GM15510 (cell line): ENCODE data around the gene SYP.

ENCODE experiments used
- POLR2A ChIP-seq: IDR thresholded peaks from 3 replicates; pipeline ENCODE4 v1.6.1; 2011; ENCODE audit warnings: borderline replicate concordance; ENCODE audit not compliant: insufficient read length; ENCODE audit errors: extremely low read depth

SYP gene

DNA sequence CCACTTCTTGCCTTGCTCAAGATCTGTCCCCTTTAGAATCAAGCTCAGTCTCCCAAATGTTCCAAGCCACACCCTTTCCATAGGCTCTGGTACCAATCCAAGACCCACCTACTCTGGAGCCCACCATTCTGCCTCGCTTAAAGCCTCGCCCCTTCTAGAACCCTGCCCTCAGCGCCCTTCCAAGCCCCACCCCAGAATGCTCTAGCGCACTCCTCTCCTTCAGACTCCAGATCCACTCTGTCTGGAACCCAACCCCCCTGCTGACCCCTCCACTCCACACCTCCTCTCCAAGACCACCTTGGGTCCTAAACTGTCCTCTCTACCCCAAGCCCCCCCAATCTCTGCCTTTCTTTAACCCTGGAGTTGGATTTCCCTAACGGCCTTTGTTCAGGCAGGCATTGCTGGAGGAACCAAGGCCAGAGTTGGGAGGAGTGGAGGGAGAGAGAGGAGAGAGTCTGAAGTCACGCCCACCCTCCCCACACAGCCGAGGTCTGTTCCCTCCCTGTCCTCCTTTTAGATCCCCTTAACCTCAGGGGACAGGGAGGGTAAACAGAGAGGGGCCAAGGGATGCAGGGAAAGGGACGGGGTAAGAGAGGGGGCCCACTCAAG lies 11.4 kb downstream of the SYP start:
- no peak for TF ChIP-seq POLR2A

DNA sequence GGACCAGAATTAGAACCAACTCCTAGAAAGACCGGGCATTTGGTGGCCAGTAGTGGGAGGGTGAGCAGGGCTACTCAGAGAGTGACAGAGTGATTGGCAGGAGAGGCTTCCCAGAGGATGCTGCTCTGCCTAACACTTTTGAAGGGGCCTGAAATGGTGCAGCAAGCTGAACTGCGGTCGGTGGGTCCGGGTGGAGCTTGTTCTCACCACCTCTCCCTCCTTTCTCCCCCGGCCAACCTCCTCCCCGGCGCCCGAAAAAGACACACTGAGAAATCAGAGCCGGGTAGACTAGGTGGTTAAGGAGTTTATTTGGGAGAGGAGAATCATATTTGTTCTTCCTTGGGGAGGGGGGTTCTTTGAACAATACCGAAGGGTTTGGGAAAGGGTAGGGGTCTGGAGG lies 12.5 kb downstream of the SYP start:
- no peak for TF ChIP-seq POLR2A

DNA sequence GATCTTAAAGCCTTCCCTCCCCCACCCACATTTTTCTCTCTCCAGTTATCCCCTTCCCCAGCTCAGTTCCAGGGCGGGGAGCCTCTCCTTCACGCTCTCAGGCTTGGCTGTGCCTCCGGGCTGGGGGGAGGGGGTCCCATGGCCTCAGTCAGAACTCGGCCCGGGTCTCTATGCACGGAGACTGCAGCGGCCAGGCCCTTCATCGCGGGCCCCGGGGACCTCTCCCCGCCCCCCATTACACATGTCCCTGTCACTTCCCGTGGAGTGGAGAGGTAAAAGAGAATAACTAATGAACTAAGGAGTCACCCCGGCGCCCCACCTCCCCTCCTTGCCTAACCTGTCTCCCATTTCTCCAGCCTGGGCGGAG lies 13.0 kb downstream of the SYP start:
- TF ChIP-seq POLR2A, result no peak

DNA sequence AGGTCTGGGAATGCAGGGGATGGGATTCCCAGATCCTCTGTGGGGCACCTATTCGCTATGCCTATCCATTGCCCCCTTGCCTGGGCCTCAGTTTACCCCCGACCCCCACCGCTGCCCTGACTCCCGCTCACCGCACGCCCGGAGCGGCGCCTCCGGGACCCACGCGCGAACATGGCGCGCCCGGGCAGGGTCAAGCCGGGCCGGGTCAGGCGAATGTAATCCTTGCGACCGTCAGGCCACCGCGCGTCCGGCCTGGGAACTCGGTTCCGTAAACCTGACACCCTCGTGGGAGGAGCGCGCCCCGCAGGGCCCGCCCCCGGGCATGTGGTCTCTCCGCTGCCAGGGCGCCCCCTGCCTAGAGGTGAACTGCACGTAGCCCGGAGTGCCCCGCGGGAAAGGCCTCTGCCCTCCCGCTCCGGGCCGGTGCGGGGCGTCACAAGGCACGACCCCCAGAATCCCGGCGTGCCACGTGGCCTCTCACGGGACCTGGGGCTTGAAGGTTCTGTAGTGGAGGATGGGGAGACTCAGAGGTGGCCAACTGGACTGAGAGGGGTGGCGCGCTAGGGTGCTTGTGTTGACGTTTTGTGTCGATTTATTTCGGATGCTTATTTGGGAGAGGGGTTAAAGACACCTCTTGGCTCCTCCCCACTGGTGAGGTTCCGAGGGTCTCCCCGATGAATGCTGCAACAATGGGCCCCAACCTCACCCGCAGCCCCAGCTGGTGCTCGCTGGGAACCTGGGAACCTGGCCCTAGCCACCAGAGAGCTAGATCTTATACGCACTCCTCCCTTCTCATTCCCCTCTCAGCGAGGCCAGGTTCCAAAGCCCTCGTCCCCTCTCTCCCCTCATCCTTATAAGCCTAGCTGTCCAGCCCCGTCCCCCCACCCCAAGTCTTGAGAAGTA lies 13.6 kb downstream of the SYP start, which contains the start of gene PRICKLE3:
Gene PRICKLE3 (minus strand): TSS at position 249 of the 903 bp plus-strand sequence. CDS start 76 bp downstream, at position 173.
- peak; percentile 78 for TF ChIP-seq POLR2A

DNA sequence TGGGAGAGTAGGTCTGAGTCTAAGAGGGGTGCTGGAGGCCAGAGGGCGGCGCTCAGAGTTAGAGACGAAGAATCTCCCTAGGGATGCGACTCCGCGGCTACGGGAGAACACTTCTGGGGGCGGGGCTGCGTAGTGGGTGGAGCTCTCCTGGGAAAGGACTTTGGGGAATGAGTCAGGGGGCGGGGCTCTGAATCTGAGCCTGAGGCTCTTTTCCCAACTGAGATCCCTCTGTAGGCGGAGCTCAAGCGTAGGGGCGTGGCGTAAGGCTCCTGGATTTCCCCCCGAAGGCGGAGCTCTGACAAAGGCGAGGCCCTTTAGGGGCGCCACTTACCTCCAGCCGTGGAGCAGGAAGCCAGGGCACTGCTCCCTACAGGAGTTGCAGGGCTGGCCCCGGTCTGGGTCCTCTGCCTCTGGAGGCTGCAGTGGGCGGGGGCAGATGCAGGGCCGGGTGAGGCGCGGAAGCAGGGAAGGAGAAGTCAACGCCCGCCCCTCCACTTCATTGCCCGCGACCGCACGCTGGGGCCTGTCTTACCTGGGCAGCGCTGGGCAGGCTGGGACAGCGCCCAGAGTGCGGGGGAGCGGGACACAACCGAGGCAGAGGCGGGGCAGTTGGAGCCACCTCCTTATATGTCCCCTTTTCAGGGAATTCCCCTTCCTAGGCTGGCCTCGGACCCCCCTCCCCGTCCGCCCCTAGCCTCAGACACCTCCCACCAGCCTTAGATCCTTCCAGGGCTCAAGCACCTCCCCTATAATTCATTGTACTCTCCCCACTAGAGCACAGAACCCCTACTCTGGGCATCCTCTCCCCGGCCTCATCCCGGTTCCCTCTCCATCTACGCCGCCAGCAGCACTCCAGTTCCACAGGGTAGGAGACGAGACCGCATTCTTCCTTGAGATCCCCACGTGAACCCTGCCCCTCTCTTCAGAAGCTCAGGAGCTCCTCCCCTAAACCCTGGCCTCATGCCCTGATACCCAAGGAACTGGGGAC lies 15.4 kb downstream of the SYP start:
- peak; percentile 25 for TF ChIP-seq POLR2A

DNA sequence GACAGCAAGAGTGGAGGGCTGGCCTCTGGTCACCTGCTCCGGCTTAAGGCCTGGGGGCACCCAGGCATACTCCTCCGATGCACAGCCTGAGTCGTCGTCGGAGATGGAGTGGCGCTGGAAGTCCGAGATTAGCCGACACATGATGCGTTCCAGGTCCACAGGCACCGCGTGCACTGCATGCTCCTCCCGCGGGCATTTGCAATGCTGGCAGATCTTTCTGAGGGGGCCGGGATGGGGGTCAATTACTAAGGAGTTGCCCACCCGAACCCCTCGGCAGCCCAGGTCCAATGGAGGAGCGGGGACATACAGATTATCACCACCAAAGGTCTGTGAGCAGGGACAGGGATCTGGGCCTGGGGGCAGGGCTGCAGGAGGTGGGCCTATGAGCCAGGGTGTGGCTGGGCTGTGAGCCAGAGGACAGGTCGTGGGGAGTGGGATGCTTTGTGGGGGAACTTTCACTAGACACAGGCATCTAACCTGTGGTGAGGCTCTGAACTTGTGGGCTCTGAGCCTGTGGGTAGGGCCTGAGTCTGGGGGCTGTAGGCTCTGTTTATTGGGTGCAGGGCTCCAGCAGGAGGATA lies 16.2 kb downstream of the SYP start:
- no peak for TF ChIP-seq POLR2A

DNA sequence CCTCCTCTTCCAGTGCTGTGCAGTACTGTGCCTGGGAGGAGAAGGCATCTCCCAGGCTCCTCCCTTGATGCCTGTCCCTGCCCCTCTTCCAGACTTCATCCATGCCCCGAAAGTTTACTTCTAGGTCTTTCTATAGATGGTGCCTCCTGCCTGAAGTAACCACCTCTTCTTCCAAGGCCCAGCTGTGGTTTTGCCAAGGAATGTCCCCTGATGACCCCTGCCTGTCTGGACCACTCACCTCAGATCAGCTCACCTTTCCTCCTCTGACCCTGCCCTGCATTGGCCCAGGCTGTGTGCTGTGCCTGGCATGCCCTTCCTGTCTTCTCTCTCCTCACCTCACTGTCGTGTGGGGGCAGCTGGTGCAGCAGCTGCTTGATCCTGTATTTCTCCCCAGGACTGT lies 20.6 kb downstream of the SYP start:
- TF ChIP-seq POLR2A, result no peak

DNA sequence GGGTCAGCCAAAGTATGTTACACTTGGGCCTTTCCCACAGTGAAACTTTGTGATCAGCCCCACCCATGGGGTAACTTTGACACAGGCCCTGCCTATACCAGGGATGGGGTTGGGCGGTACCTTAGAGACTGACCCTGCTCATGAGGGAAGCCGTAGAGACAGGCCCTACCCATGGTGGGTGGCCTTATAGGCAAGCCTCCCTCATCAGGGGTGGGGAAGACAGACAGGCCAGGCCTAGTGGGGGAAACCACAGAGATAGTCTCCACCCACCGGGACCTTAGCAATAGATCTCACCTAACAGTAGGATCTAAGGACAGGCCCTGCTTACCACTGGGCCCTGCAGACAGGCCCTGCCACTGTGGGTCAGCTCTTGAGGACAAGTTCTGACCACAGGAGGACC lies 21.5 kb downstream of the SYP start:
- TF ChIP-seq POLR2A, result no peak

DNA sequence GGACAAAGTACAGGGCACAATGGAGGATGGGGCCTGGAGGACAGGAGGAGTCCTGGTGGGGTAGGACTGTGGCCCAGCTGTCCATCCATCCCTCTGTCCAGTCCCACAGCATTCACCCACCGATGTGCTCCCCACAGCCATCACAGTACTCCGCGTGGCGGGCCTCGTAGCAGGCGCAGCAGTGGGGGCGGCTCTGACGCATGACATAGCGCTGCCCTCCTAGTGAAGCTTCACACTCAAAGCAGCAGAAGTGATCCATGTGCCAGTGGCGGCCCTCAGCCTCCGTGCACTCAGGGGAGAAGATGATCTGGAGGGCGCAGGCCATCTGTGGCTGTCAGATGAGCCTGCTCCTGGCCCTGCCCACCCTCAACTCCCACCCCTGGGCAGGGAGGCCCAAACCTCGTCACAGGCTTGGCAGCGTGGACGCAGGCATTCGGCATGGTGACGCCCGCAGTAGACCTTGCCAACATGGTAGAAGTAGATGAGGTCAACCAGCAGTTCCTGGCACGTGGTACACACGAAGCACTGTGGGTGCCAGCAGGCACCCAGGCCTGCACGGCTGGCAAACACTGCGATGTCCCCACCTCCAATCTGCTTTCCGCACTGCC lies 22.0 kb downstream of the SYP start:
- TF ChIP-seq POLR2A, result no peak

DNA sequence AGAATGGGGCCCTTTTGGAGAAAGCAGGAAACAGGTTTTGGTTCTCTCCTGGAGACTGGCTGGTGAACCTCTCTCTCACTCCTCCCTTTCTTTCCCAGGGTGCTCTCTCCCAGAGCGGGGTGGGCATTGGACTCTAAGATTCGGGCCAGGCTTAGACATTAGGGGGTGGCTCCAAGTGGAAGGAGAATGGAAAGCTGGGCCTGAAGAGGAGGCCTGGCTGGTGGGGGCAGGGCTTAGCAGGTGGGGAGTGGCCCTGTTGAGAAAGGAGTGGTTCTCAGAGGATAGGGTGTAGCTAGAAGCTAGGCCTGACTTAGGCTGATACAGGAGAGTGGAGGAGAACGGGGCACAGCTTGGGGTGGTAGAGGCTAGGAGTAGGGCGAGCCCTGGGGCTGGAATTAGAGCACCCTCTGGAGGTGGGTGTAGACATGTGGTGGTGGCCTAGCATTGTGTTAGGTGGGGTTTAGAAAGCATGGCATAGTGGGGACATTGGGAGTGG lies 22.6 kb downstream of the SYP start:
- no peak for TF ChIP-seq POLR2A

DNA sequence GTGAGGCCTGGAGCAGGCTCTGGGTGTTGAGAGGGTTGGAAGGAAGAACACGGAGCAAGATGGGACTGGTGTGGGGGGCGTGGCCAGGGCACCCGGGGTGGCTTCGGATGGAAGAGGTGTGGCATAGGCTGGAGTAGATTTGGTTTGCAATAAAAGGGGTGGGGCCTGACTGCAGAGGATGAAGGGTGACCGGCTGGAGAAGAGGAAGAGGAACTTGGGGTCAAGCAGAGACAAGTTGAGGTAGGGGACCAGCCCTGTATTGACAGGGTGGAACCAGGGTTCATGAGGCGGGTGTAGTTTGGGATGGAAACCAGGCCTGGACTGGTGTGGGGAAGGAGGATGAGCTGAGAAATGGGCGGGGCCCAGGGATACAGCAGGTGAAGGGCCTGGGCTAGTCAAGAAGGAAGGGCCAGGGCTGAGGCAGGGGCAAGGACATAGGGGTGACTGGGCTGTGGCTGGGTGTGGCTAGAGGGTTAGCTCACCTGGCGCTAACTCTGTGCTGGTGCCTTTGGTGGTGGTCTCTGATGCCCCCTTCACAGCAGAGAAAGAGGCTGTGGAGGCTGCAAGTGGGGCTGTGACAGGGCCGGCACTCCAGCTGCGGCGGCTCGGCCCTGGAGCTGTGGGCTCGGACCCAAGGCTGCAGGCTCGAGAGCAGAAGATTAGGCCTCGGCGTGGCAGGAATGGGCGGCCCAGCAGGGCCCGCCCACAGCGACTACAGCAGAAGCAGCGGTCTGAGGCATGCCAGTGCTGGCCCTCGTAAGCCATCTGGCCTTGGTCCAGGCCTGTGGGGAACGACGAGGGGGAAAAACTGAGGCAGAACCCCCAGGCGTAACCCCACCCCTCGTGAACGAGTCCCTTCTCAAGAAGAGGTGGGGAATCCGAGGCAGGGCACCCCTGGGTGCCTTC lies 23.3 kb downstream of the SYP start:
- TF ChIP-seq POLR2A, result no peak

DNA sequence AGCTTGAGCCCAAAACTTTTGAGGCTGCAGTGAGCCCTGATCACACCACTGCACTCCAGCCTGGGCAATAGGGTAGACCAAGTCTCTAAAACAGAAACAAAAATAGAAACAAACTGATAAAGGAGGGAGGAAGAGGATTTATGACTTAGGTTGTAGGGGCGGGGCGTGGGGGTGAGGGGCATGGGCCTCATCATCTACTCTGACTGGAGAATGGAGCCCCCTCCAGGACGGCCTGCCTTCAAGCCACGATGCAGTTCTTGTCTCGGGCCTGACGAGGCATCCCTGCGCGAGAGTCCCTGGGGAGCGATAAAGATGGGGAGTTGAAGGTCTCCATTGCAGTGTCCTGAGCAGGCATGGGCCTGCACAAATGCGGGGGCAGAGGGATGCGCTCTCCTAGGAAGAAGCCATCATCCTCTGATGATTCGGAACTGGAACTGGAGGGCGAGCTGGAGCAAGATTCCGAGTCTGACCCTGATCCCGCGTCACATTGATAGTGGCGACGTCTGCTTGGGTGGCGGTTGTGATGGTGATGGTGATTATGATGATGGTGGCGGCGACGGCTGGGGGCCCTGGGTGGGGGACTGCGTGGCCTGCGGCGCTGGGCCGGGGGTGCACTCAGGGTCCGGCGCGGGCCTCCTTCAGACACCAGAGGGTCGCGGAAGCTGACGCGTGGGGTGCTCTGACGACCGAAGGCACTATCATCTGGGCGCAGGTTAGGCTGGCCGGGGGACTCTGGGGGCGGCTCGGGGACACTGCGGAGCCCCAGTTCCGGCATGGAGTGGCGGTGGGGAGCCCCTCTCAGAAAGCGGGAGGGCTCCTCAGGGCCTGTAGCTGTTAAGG lies 24.3 kb downstream of the SYP start:
- TF ChIP-seq POLR2A, result no peak
